K562 (cell line): Measurements from ENCODE around the gene TRAIP. TPM values are rescaled to one million over a fixed set of nuclear protein-coding genes. Genes with fewer than 3 reads are reported as not detected.
A peak's percentile ranks its signal among the peaks of the same experiment; 100 is the strongest.

Experiments used
- ATF1 ChIP-seq, 2 experiments: fragments of 450-650 bp in 1 of 2; IDR thresholded peaks; 2 replicates each; pipeline ENCODE4 v1.6.1; 2016; ENCODE audit warnings: missing compliant biosample characterization in 1 of 2, missing genetic modification characterization in 1 of 2
- BRD9 ChIP-seq: fragments of 450-650 bp; IDR thresholded peaks from 2 replicates; pipeline ENCODE4 v1.6.1; 2018; ENCODE audit warnings: low read depth; ENCODE audit not compliant: partially characterized antibody
- CTBP1 ChIP-seq: fragments of 450-650 bp; IDR thresholded peaks from 2 replicates; pipeline ENCODE4 v1.6.1; 2016; ENCODE audit warnings: borderline replicate concordance
- EP400 ChIP-seq: fragments of 450-650 bp; IDR thresholded peaks from 2 replicates; pipeline ENCODE4 v1.6.1; 2017; ENCODE audit warnings: antibody characterized with exemption, mild to moderate bottlenecking, moderate library complexity
- GTF2A2 ChIP-seq: IDR thresholded peaks from 2 replicates; pipeline ENCODE4 v1.6.1; 2016; ENCODE audit warnings: mild to moderate bottlenecking, missing genetic modification characterization, missing compliant biosample characterization
- NCOR1 ChIP-seq: fragments of 450-650 bp; IDR thresholded peaks from 2 replicates; pipeline ENCODE4 v1.6.1; 2016; ENCODE audit warnings: mild to moderate bottlenecking, moderate library complexity
- NELFE ChIP-seq: IDR thresholded peaks from 2 replicates; pipeline ENCODE4 v1.6.1; 2011; ENCODE audit warnings: mild to moderate bottlenecking; ENCODE audit not compliant: insufficient read depth, insufficient read length
- NFE2L1 ChIP-seq: fragments of 450-650 bp; IDR thresholded peaks from 2 replicates; pipeline ENCODE4 v1.6.1; 2016; ENCODE audit warnings: missing genetic modification characterization, low read depth, mild to moderate bottlenecking, missing compliant biosample characterization, moderate library complexity, borderline replicate concordance
- PHF20 ChIP-seq: fragments of 450-650 bp; IDR thresholded peaks from 2 replicates; pipeline ENCODE4 v1.6.1; 2018; ENCODE audit not compliant: partially characterized antibody
- RNF2 ChIP-seq: sonication (generic); IDR thresholded peaks from 2 replicates; pipeline ENCODE4 v1.6.1; 2016
- TEAD1 ChIP-seq, 2 experiments: fragments of 450-650 bp in 1 of 2; sonication (generic) in 1 of 2; formaldehyde crosslinking; IDR thresholded peaks; 2 replicates each; pipeline versions ENCODE4 v1.4.0 to v1.8.0; 2020 to 2022; ENCODE audit warnings: mild to moderate bottlenecking in 2 of 2, missing genetic modification reagents in 1 of 2
- WHSC1 ChIP-seq: IDR thresholded peaks from one replicate; pipeline ENCODE4 v1.6.1; 2012; ENCODE audit warnings: low read length, control low read depth, inconsistent platforms
- ZNF12 ChIP-seq: sonication (generic); formaldehyde crosslinking; IDR thresholded peaks from 2 replicates; pipeline ENCODE4 v1.4.0; 2020; ENCODE audit warnings: mild to moderate bottlenecking, missing genetic modification reagents
- polyA plus RNA-seq, 8 experiments: library from polyadenylated mRNA; depleted of rRNA in 4 of 8; stranded (reverse) in 5 of 8; unstranded in 3 of 8; fragments of >200 nt; fragmentation: Nextera tagmentation in 2 of 8; fragmentation: Illumina TruSeq in 1 of 8; extraction: Ambion mirVana in 2 of 8; extraction: Trizol in 1 of 8; gene quantifications; 2 replicates each; pipeline versions ENCODE4 v1.2.1 to v1.2.3, GENCODE V29; 2011 to 2014; ENCODE audit warnings: inconsistent platforms in 1 of 8, missing spikeins in 1 of 8
- total RNA-seq, 7 experiments: library from RNA; depleted of rRNA in 6 of 7; stranded (reverse); fragments of >200 nt in 6 of 7; fragmentation: Illumina TruSeq in 2 of 7; extraction: Trizol in 2 of 7; gene quantifications; 2 replicates each; pipeline versions ENCODE4 v1.2.1 to v1.2.3, GENCODE V29; 2011 to 2021; ENCODE audit warnings: low replicate concordance in 1 of 7
- TF ChIP-seq, protein P1 (sequence below): fragments of 250-450 bp; sonication (Bioruptor Pico); IDR thresholded peaks from 2 replicates; pipeline ENCODE4 v1.4.0; 2020; ENCODE audit warnings: mild to moderate bottlenecking, moderate library complexity
- TF ChIP-seq, protein P2 (sequence below): fragments of 200-800 bp; sonication (Bioruptor generic); IDR thresholded peaks from 2 replicates; pipeline ENCODE4 v1.6.1; 2016; ENCODE audit warnings: missing genetic modification characterization, missing compliant biosample characterization
- TF ChIP-seq, protein P3 (sequence below), 3 experiments: IDR thresholded peaks in 2 of 3; conservative IDR thresholded peaks in 1 of 3; 2 replicates each; pipeline ENCODE4 v1.5.1; 2011 to 2012; ENCODE audit warnings: low read length in 3 of 3, mild to moderate bottlenecking in 3 of 3, control low read depth in 2 of 3, improper control_type of control experiment in 1 of 3, inconsistent platforms in 1 of 3, low read depth in 1 of 3, mixed read lengths in 1 of 3, moderate library complexity in 1 of 3; ENCODE audit not compliant: insufficient read depth in 2 of 3

Gene TRAIP
- total and polyA plus RNA-seq, 9 of the 15 experiments (the other 6 are each of a cell fraction or from before 2014, with no cell fraction given) = 14.3 to 38.6 (median 21.2) TPM

DNA sequence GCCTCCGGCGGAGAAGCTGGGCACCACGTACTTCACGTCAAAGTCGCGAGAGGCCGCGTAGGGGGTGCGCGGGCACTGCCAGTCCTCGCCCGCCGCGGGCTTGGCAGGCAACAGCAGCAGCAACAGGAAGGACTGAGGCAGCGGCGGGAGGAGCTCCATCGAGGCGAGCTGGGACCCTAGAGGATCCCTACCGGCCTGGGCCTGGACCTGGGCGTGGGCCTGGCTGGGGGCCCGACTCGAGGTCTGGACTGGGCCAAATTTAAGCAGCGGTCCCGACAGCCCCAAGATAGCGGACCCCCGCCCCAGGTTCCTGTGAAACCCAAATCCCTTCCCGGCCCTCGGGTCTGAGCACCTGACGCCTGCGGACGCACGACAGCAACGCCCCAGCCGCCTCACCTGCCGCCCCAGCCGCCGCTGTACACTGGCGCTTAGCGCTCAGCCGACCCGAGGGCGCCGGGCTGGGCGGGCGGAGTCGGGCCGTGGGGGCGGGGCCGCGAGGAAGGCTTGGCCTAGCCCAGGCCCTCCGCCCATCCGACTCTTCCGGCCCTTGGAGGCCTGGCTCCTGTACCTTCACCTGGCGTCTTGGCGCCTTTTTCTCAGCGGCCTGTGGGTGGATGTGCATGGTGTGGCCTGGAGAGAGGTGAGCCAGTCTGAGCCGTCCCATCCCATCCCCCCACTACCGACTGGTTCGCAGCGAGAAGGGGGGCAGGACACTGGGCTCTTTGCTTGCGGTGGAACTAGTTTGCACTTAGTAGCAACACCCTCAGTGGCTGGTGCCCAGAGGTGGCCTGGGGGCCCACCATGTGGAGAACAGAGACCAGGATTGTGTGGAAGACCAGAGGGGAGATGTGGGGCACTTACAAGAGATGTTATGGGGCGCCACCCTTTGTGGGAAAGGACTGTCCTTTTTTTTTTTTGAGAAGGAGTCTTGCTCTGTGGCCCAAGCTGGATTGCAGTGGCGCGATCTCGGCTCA lies 47.4 kb upstream of the TRAIP start, which contains the start of gene MST1R (continued):
- TF ChIP-seq, protein P1, sequence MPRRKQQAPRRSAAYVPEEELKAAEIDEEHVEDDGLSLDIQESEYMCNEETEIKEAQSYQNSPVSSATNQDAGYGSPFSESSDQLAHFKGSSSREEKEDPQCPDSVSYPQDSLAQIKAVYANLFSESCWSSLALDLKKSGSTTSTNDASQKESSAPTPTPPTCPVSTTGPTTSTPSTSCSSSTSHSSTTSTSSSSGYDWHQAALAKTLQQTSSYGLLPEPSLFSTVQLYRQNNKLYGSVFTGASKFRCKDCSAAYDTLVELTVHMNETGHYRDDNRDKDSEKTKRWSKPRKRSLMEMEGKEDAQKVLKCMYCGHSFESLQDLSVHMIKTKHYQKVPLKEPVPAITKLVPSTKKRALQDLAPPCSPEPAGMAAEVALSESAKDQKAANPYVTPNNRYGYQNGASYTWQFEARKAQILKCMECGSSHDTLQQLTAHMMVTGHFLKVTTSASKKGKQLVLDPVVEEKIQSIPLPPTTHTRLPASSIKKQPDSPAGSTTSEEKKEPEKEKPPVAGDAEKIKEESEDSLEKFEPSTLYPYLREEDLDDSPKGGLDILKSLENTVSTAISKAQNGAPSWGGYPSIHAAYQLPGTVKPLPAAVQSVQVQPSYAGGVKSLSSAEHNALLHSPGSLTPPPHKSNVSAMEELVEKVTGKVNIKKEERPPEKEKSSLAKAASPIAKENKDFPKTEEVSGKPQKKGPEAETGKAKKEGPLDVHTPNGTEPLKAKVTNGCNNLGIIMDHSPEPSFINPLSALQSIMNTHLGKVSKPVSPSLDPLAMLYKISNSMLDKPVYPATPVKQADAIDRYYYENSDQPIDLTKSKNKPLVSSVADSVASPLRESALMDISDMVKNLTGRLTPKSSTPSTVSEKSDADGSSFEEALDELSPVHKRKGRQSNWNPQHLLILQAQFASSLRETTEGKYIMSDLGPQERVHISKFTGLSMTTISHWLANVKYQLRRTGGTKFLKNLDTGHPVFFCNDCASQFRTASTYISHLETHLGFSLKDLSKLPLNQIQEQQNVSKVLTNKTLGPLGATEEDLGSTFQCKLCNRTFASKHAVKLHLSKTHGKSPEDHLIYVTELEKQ (CRISPR knock-in tag) = no peak
- TF ChIP-seq CTBP1 (peak; percentile 85), ATF1 (CRISPR knock-in tag; IDR thresholded peaks at IDR 0.05) (no peak), ATF1 (tag; IDR thresholded peaks at IDR 0.05) (peak; percentile 26; the same call in 1 of the 2 replicates), BRD9 (no peak), GTF2A2 (tag) (no peak), WHSC1 (no peak), TEAD1 (CRISPR knock-in tag; IDR thresholded peaks at IDR 0.05) (peak in 1 of 2 experiments; percentile 63; a peak in 1 of 4 replicates), NFE2L1 (tag) (no peak), RNF2 (0 out of 2 replicates have a peak, but pooled peaks have one; percentile 42), PHF20 (peak; percentile 29), ZNF12 (CRISPR knock-in tag) (no peak), NCOR1 (no peak), NELFE (no peak), EP400 (peak; percentile 71; the same call in 1 of the 2 replicates)
- TF ChIP-seq, protein P2, sequence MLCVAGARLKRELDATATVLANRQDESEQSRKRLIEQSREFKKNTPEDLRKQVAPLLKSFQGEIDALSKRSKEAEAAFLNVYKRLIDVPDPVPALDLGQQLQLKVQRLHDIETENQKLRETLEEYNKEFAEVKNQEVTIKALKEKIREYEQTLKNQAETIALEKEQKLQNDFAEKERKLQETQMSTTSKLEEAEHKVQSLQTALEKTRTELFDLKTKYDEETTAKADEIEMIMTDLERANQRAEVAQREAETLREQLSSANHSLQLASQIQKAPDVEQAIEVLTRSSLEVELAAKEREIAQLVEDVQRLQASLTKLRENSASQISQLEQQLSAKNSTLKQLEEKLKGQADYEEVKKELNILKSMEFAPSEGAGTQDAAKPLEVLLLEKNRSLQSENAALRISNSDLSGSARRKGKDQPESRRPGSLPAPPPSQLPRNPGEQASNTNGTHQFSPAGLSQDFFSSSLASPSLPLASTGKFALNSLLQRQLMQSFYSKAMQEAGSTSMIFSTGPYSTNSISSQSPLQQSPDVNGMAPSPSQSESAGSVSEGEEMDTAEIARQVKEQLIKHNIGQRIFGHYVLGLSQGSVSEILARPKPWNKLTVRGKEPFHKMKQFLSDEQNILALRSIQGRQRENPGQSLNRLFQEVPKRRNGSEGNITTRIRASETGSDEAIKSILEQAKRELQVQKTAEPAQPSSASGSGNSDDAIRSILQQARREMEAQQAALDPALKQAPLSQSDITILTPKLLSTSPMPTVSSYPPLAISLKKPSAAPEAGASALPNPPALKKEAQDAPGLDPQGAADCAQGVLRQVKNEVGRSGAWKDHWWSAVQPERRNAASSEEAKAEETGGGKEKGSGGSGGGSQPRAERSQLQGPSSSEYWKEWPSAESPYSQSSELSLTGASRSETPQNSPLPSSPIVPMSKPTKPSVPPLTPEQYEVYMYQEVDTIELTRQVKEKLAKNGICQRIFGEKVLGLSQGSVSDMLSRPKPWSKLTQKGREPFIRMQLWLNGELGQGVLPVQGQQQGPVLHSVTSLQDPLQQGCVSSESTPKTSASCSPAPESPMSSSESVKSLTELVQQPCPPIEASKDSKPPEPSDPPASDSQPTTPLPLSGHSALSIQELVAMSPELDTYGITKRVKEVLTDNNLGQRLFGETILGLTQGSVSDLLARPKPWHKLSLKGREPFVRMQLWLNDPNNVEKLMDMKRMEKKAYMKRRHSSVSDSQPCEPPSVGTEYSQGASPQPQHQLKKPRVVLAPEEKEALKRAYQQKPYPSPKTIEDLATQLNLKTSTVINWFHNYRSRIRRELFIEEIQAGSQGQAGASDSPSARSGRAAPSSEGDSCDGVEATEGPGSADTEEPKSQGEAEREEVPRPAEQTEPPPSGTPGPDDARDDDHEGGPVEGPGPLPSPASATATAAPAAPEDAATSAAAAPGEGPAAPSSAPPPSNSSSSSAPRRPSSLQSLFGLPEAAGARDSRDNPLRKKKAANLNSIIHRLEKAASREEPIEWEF (CRISPR knock-in tag) = no peak
- TF ChIP-seq, protein P3, sequence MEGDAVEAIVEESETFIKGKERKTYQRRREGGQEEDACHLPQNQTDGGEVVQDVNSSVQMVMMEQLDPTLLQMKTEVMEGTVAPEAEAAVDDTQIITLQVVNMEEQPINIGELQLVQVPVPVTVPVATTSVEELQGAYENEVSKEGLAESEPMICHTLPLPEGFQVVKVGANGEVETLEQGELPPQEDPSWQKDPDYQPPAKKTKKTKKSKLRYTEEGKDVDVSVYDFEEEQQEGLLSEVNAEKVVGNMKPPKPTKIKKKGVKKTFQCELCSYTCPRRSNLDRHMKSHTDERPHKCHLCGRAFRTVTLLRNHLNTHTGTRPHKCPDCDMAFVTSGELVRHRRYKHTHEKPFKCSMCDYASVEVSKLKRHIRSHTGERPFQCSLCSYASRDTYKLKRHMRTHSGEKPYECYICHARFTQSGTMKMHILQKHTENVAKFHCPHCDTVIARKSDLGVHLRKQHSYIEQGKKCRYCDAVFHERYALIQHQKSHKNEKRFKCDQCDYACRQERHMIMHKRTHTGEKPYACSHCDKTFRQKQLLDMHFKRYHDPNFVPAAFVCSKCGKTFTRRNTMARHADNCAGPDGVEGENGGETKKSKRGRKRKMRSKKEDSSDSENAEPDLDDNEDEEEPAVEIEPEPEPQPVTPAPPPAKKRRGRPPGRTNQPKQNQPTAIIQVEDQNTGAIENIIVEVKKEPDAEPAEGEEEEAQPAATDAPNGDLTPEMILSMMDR (IDR thresholded peaks at IDR 0.05 in 2 of 3, conservative IDR thresholded peaks at IDR 0.05 in 1 of 3; ENCODE audit: insufficient read depth in 2 of 3, low read depth in 1 of 3, low read length in 3 of 3) = no peak
